GM23338 (cell line): ENCODE measurements around the gene CTNNA3. TPM values are rescaled to one million over a fixed set of nuclear protein-coding genes. Genes with fewer than 3 reads are reported as not detected.

ENCODE experiments used
- ATAC-seq: fragments of 200-7000 bp; cut with Tn5 transposase; 3 replicates; pipeline ENCODE4 v1.9.1; 2020
- DNase-seq: peaks from one replicate; pipeline ENCODE4 v3.0.0-alpha.2; 2015; ENCODE audit warnings: low spot score
- H2AFZ ChIP-seq: fragments of 200-600 bp; sonication (generic); 2 replicates; pipeline ENCODE4 v1.8.0; 2016; ENCODE audit warnings: antibody characterized with exemption, mild to moderate bottlenecking, moderate library complexity
- H3F3A ChIP-seq: fragments of 200-600 bp; sonication (generic); replicated peaks from 2 replicates; pipeline ENCODE4 v1.8.0; 2017; ENCODE audit warnings: antibody characterized with exemption, mixed run types, low read depth
- H3K27ac ChIP-seq: fragments of 200-600 bp; sonication (generic); 2 replicates; pipeline ENCODE4 v1.6.1; 2016; ENCODE audit warnings: low read depth
- H3K27me3 ChIP-seq: fragments of 200-600 bp; sonication (generic); 2 replicates; pipeline ENCODE4 v1.8.0; 2016; ENCODE audit warnings: mild to moderate bottlenecking, mixed run types, moderate library complexity; ENCODE audit not compliant: insufficient read depth
- H3K36me3 ChIP-seq: fragments of 200-600 bp; sonication (generic); 2 replicates; pipeline ENCODE4 v1.8.0; 2016; ENCODE audit warnings: mild to moderate bottlenecking; ENCODE audit not compliant: insufficient read depth
- H3K4me1 ChIP-seq: fragments of 200-600 bp; sonication (generic); 2 replicates; pipeline ENCODE4 v1.8.0; 2016; ENCODE audit warnings: mild to moderate bottlenecking, moderate library complexity; ENCODE audit not compliant: insufficient read depth
- H3K4me2 ChIP-seq: fragments of 200-600 bp; sonication (generic); 2 replicates; pipeline ENCODE4 v1.7.1; 2017; ENCODE audit warnings: mixed run types
- H3K4me3 ChIP-seq: fragments of 200-600 bp; sonication (generic); 2 replicates; pipeline ENCODE4 v1.6.1; 2016; ENCODE audit warnings: mixed run types
- H3K79me2 ChIP-seq: fragments of 200-600 bp; sonication (generic); replicated peaks from 2 replicates; pipeline ENCODE4 v1.8.0; 2017; ENCODE audit warnings: mild to moderate bottlenecking; ENCODE audit not compliant: insufficient read depth
- H3K9me2 ChIP-seq: fragments of 200-600 bp; sonication (generic); 2 replicates; pipeline ENCODE4 v1.8.0; 2017; ENCODE audit not compliant: insufficient read depth
- H4K20me1 ChIP-seq: fragments of 200-600 bp; sonication (generic); replicated peaks from 2 replicates; pipeline ENCODE4 v1.8.0; 2017; ENCODE audit warnings: mild to moderate bottlenecking; ENCODE audit not compliant: insufficient read depth
- H3K27ac Mint-ChIP-seq: 2 replicates; pipeline ENCODE4 v1.8.0; 2020; ENCODE audit warnings: inconsistent platforms, mild to moderate bottlenecking, moderate library complexity, mixed read lengths
- H3K27me3 Mint-ChIP-seq: 3 replicates; pipeline ENCODE4 v1.8.0; 2022; ENCODE audit warnings: low read depth, mild to moderate bottlenecking, moderate library complexity, mixed read lengths, inconsistent platforms; ENCODE audit not compliant: insufficient read depth, poor library complexity
- H3K36me3 Mint-ChIP-seq: 3 replicates; pipeline ENCODE4 v1.8.0; 2021; ENCODE audit warnings: low read depth, mild to moderate bottlenecking, inconsistent platforms, moderate library complexity, mixed read lengths
- H3K4me1 Mint-ChIP-seq: 3 replicates; pipeline ENCODE4 v1.8.0; 2020; ENCODE audit warnings: mild to moderate bottlenecking, inconsistent platforms, mixed read lengths
- H3K4me3 Mint-ChIP-seq: 3 replicates; pipeline ENCODE4 v1.8.0; 2021; ENCODE audit warnings: moderate library complexity, mild to moderate bottlenecking, inconsistent platforms, mixed read lengths
- H3K9me3 Mint-ChIP-seq: 3 replicates; pipeline ENCODE4 v1.8.0; 2020; ENCODE audit warnings: moderate library complexity, mild to moderate bottlenecking, inconsistent platforms, mixed read lengths
- CREB1 ChIP-seq: fragments of 250-450 bp; sonication (Bioruptor Pico); IDR thresholded peaks from 2 replicates; pipeline ENCODE4 v1.5.0; 2020; ENCODE audit warnings: low read depth, mild to moderate bottlenecking, moderate library complexity
- CTCF ChIP-seq, 2 experiments: fragments of 200-600 bp in 1 of 2; sonication (generic) in 1 of 2; conservative IDR thresholded peaks; 2 replicates each; pipeline versions ENCODE4 v1.5.1 to v1.6.1; 2016 to 2017; ENCODE audit warnings: antibody characterized with exemption in 2 of 2, low read depth in 2 of 2, mild to moderate bottlenecking in 2 of 2, moderate library complexity in 1 of 2
- EZH2 ChIP-seq: fragments of 200-600 bp; sonication (generic); IDR thresholded peaks from one replicate; pipeline ENCODE4 v1.8.0; 2017; ENCODE audit warnings: antibody characterized with exemption, mild to moderate bottlenecking, low read depth; ENCODE audit not compliant: unreplicated experiment
- EZH2phosphoT487 ChIP-seq: fragments of 200-600 bp; sonication (generic); IDR thresholded peaks from one replicate; pipeline ENCODE4 v1.8.1; 2018; ENCODE audit warnings: antibody characterized with exemption; ENCODE audit not compliant: unreplicated experiment
- JUNB ChIP-seq: IDR thresholded peaks from one replicate; pipeline ENCODE4 v1.6.1; 2016; ENCODE audit warnings: antibody characterized with exemption; ENCODE audit not compliant: unreplicated experiment
- NANOG ChIP-seq: IDR thresholded peaks from 2 replicates; pipeline ENCODE4 v1.6.1; 2016; ENCODE audit warnings: antibody characterized with exemption, borderline replicate concordance
- POLR2AphosphoS5 ChIP-seq: IDR thresholded peaks from 2 replicates; pipeline ENCODE4 v1.6.1; 2016; ENCODE audit warnings: antibody characterized with exemption, low read depth
- STAT1 ChIP-seq: IDR thresholded peaks from one replicate; pipeline ENCODE4 v1.6.1; 2016; ENCODE audit warnings: antibody characterized with exemption; ENCODE audit not compliant: unreplicated experiment
- ZNF114 ChIP-seq: fragments of 250-450 bp; sonication (Bioruptor Pico); IDR thresholded peaks from 2 replicates; pipeline ENCODE4 v1.5.0; 2020; ENCODE audit warnings: mild to moderate bottlenecking, moderate library complexity
- ZNF331 ChIP-seq: fragments of 250-450 bp; sonication (Bioruptor Pico); IDR thresholded peaks from 2 replicates; pipeline ENCODE4 v1.5.0; 2020; ENCODE audit warnings: low read depth, mild to moderate bottlenecking, moderate library complexity
- ZNF462 ChIP-seq: fragments of 250-450 bp; sonication (Bioruptor Pico); IDR thresholded peaks from 2 replicates; pipeline ENCODE4 v1.5.0; 2020; ENCODE audit warnings: mild to moderate bottlenecking, moderate library complexity
- polyA plus RNA-seq: library from polyadenylated mRNA; unstranded; fragments of >200 nt; fragmentation: Nextera tagmentation; extraction: Ambion mirVana; gene quantifications from 2 replicates; pipeline ENCODE4 v1.2.1, GENCODE V29; 2016
- total RNA-seq: library from RNA; depleted of rRNA; stranded (reverse); fragments of >200 nt; shearing (Covaris generic); gene quantifications from 2 replicates; pipeline ENCODE4 v1.2.3, GENCODE V29; 2014
- TF ChIP-seq, protein P1 (sequence below): IDR thresholded peaks from 2 replicates; pipeline ENCODE4 v1.6.1; 2016; ENCODE audit warnings: antibody characterized with exemption
- TF ChIP-seq, protein P2 (sequence below): IDR thresholded peaks from one replicate; pipeline ENCODE4 v1.6.1; 2018; ENCODE audit warnings: antibody characterized with exemption; ENCODE audit not compliant: unreplicated experiment

Gene CTNNA3
- total and polyA plus RNA-seq, 2 experiments from 2014 or later, result 0.71 to 3.3 TPM

DNA sequence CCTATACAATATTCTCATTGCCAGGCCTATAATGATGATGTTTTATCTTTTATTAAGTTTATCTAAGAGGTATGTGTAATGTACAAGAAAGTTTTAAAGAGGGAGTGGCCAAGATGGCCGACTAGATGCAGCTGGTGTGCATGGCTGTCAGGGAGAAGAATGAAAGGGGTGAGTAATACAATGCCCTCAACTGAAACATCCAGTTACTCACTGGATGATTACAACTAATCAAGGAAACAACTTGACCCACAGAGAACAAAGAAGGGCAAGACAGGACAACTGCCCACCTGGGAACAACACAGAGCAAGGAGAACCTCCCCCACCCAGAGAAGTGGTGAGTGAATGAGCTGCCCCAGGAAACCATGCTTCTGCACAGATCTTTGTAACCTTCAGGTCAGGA is 1650.1 kb downstream of the CTNNA3 start:
- H4K20me1 ChIP-seq, result no peaks in the 10 kb centered on the region
- H2AFZ ChIP-seq, result no peak overlapping the region
- ATAC-seq (no peak), DNase-seq (no peak)
- H3K27ac Mint-ChIP-seq, result no peak overlapping the region
- H3K4me1 ChIP-seq, result no peaks in the 10 kb centered on the region
- H3K4me1 Mint-ChIP-seq, result peaks cover 3% of the 10 kb centered on the region; the same call in 2 of the 3 replicates
- H3K79me2 ChIP-seq, result no peaks in the 10 kb centered on the region
- H3K36me3 ChIP-seq, result no peaks in the 10 kb centered on the region
- H3K4me3 ChIP-seq, result no peak overlapping the region
- TF ChIP-seq POLR2AphosphoS5, result no peak
- no peak for TF ChIP-seq EZH2phosphoT487
- TF ChIP-seq JUNB, result no peak
- no peak for TF ChIP-seq STAT1
- TF ChIP-seq, protein P1, sequence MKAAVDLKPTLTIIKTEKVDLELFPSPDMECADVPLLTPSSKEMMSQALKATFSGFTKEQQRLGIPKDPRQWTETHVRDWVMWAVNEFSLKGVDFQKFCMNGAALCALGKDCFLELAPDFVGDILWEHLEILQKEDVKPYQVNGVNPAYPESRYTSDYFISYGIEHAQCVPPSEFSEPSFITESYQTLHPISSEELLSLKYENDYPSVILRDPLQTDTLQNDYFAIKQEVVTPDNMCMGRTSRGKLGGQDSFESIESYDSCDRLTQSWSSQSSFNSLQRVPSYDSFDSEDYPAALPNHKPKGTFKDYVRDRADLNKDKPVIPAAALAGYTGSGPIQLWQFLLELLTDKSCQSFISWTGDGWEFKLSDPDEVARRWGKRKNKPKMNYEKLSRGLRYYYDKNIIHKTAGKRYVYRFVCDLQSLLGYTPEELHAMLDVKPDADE, result no peak
- no peak for TF ChIP-seq CTCF (conservative IDR thresholded peaks at IDR 0.05; ENCODE audit: low read depth in 2 of 2)
- TF ChIP-seq ZNF331 (CRISPR knock-in tag), result no peak
- TF ChIP-seq EZH2, result no peak
- TF ChIP-seq NANOG, result no peak
- no peak for TF ChIP-seq CREB1
- no peak for TF ChIP-seq ZNF114 (CRISPR knock-in tag)
- TF ChIP-seq ZNF462, result no peak
- TF ChIP-seq, protein P2, sequence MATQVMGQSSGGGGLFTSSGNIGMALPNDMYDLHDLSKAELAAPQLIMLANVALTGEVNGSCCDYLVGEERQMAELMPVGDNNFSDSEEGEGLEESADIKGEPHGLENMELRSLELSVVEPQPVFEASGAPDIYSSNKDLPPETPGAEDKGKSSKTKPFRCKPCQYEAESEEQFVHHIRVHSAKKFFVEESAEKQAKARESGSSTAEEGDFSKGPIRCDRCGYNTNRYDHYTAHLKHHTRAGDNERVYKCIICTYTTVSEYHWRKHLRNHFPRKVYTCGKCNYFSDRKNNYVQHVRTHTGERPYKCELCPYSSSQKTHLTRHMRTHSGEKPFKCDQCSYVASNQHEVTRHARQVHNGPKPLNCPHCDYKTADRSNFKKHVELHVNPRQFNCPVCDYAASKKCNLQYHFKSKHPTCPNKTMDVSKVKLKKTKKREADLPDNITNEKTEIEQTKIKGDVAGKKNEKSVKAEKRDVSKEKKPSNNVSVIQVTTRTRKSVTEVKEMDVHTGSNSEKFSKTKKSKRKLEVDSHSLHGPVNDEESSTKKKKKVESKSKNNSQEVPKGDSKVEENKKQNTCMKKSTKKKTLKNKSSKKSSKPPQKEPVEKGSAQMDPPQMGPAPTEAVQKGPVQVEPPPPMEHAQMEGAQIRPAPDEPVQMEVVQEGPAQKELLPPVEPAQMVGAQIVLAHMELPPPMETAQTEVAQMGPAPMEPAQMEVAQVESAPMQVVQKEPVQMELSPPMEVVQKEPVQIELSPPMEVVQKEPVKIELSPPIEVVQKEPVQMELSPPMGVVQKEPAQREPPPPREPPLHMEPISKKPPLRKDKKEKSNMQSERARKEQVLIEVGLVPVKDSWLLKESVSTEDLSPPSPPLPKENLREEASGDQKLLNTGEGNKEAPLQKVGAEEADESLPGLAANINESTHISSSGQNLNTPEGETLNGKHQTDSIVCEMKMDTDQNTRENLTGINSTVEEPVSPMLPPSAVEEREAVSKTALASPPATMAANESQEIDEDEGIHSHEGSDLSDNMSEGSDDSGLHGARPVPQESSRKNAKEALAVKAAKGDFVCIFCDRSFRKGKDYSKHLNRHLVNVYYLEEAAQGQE, result no peak
- H3K27ac ChIP-seq, result no peak overlapping the region
- peaks cover 18% of the 10 kb centered on the region; the same call in 2 of the 3 replicates for H3K9me3 Mint-ChIP-seq
- no peaks in the 10 kb centered on the region for H3F3A ChIP-seq
- H3K27me3 ChIP-seq, result no peaks in the 10 kb centered on the region
- H3K4me3 Mint-ChIP-seq, result no peak overlapping the region
- H3K4me2 ChIP-seq, result no peak overlapping the region
- peaks cover 4% of the 10 kb centered on the region; the same call in 1 of the 2 replicates for H3K9me2 ChIP-seq
- H3K27me3 Mint-ChIP-seq, result no peaks in the 10 kb centered on the region
- H3K36me3 Mint-ChIP-seq, result peaks cover 8% of the 10 kb centered on the region; the same call in 1 of the 3 replicates
